DOHH2 (cell line): Measurements from ENCODE around the gene DOCK4.

ENCODE experiments used
- CTCF ChIP-seq: fragments of 200-600 bp; sonication (generic); IDR thresholded peaks from one replicate; pipeline ENCODE4 v1.5.1; 2014; ENCODE audit warnings: antibody characterized with exemption, mild to moderate bottlenecking, low read depth, low read length; ENCODE audit not compliant: poor library complexity, severe bottlenecking
- EZH2phosphoT487 ChIP-seq: fragments of 200-600 bp; sonication (generic); IDR thresholded peaks from 2 replicates; pipeline ENCODE4 v1.6.1; 2017; ENCODE audit warnings: borderline replicate concordance, mild to moderate bottlenecking, antibody characterized with exemption, low read length, moderate library complexity, mixed read lengths

GRCh38 chr7:111820121-111820520 is 386.1 kb downstream of the DOCK4 start:
- TF ChIP-seq CTCF (no peak), EZH2phosphoT487 (no peak)
